HepG2 (cell line): ENCODE measurements around the gene CADPS. TPM values are rescaled to one million over a fixed set of nuclear protein-coding genes. Genes with fewer than 3 reads are reported as not detected.

Experiments used
- ATAC-seq: fragments of 200-7000 bp; cut with Tn5 transposase; 3 replicates; pipeline ENCODE4 v1.9.1; 2020; ENCODE audit warnings: mild to moderate bottlenecking, moderate library complexity
- BruUV-seq: library from RNA; stranded (reverse); fragments of 400-500 nt; replicated peaks from 2 replicates; lab custom pipeline; 2021; lab: Mats Ljungman, UMichigan
- CTCF ChIA-PET: fragments of 300-600 bp; formaldehyde crosslinking; extraction: SDS; loops from one replicate; lab custom pipeline; 2021; ENCODE audit warnings: low total read pairs, inconsistent platforms, low intra/inter-chr PET ratio; lab: Yijun Ruan, JAX
- POLR2A ChIA-PET: fragments of 350-600 bp; sonication (Branson Sonifier 250); formaldehyde crosslinking; loops from one replicate; lab custom pipeline; 2020; ENCODE audit warnings: antibody characterized with exemption, inconsistent platforms; lab: Yijun Ruan, JAX
- DNase-seq: peaks from one replicate; pipeline ENCODE4 v3.0.0-alpha.2; 2015; ENCODE audit warnings: low spot score
- FAIRE-seq: peaks from 3 replicates; lab custom pipeline; 2011; peaks lifted over from hg19 to GRCh38; lab: Jason Lieb, UNC
- H2AFZ ChIP-seq: one replicate; pipeline ENCODE4 v1.6.1; 2011; ENCODE audit warnings: low read length, inconsistent platforms
- H3K27ac ChIP-seq: fragments of 300-600 bp; 3 replicates; pipeline ENCODE4 v1.8.0; 2011; ENCODE audit warnings: mixed run types, mild to moderate bottlenecking, mixed read lengths, low read length, inconsistent platforms; ENCODE audit not compliant: insufficient read depth; ENCODE audit errors: extremely low read length
- H3K27me3 ChIP-seq, 2 experiments: fragments of 200-600 bp in 1 of 2; 2 replicates in 1 of 2; 3 replicates in 1 of 2; pipeline versions ENCODE4 v1.6.0 to v1.8.0; 2011; ENCODE audit warnings: low read length in 2 of 2, mild to moderate bottlenecking in 2 of 2, moderate library complexity in 2 of 2, inconsistent platforms in 1 of 2; ENCODE audit not compliant: insufficient read depth in 2 of 2, control insufficient read depth in 1 of 2
- H3K36me3 ChIP-seq, 2 experiments: fragments of 200-600 bp in 1 of 2; replicated peaks in 1 of 2; 2 replicates in 1 of 2; 3 replicates in 1 of 2; pipeline versions ENCODE4 v1.5.1 to v1.8.0; 2011; ENCODE audit warnings: low read length in 2 of 2, inconsistent platforms in 1 of 2; ENCODE audit not compliant: insufficient read depth in 2 of 2, control insufficient read depth in 1 of 2
- H3K4me1 ChIP-seq: 2 replicates; pipeline ENCODE4 v1.5.1; 2012; ENCODE audit warnings: low read length, inconsistent platforms; ENCODE audit not compliant: insufficient read depth
- H3K4me2 ChIP-seq: 2 replicates; pipeline ENCODE4 v1.6.0; 2011; ENCODE audit warnings: low read depth, low read length, inconsistent platforms
- H3K4me3 ChIP-seq, 3 experiments: fragments of 200-600 bp in 1 of 3; sonication (generic), shearing (Covaris generic) in 1 of 3; replicated peaks in 1 of 3; 2 replicates each; pipeline ENCODE4 v1.5.1; 2011 to 2016; ENCODE audit warnings: low read length in 3 of 3, inconsistent platforms in 2 of 3, low read depth in 2 of 3, mild to moderate bottlenecking in 2 of 3, control low read depth in 1 of 3, mixed read lengths in 1 of 3; ENCODE audit not compliant: insufficient read depth in 1 of 3
- H3K79me2 ChIP-seq: one replicate; pipeline ENCODE4 v1.6.1; 2011; ENCODE audit warnings: low read length, inconsistent platforms; ENCODE audit not compliant: insufficient read depth
- H3K9ac ChIP-seq: 2 replicates; pipeline ENCODE4 v1.6.0; 2011; ENCODE audit warnings: mild to moderate bottlenecking, low read depth, low read length, inconsistent platforms; ENCODE audit not compliant: insufficient read depth
- H3K9me3 ChIP-seq: 2 replicates; pipeline ENCODE4 v1.5.1; 2012; ENCODE audit warnings: mild to moderate bottlenecking, low read length
- H4K20me1 ChIP-seq: 2 replicates; pipeline ENCODE4 v1.6.0; 2011; ENCODE audit warnings: inconsistent platforms, mild to moderate bottlenecking, low read length, moderate library complexity; ENCODE audit not compliant: insufficient read depth
- AKNA ChIP-seq: sonication (generic); formaldehyde crosslinking; IDR thresholded peaks from 2 replicates; pipeline ENCODE4 v1.4.0; 2020; ENCODE audit warnings: missing genetic modification reagents, borderline replicate concordance
- WIZ ChIP-seq: sonication (generic); formaldehyde crosslinking; IDR thresholded peaks from 2 replicates; pipeline ENCODE4 v1.5.1; 2020; ENCODE audit warnings: mild to moderate bottlenecking, missing genetic modification reagents
- ZFP91 ChIP-seq: sonication (generic); formaldehyde crosslinking; IDR thresholded peaks from 2 replicates; pipeline ENCODE4 v1.9.0; 2022; ENCODE audit warnings: missing genetic modification reagents, mild to moderate bottlenecking, borderline replicate concordance
- ZNF207 ChIP-seq: fragments of 450-650 bp; IDR thresholded peaks from 2 replicates; pipeline ENCODE4 v1.6.1; 2016; ENCODE audit warnings: antibody characterized with exemption, borderline replicate concordance
- WGBS: methylation state at CpG from one replicate; pipeline ENCODE4 v1.1.6; 2017; ENCODE audit warnings: low lambda C conversion rate; 5-methylcytosine and 5-hydroxymethylcytosine counted together
- in situ Hi-C: cut with HindIII; loops from 2 replicates; pipeline ENCODE4 v1.10.0; 2017; ENCODE audit warnings: low pct_unique_long_range_greater_than_20kb; ENCODE audit not compliant: extremely low pct_ligation_motif_present
- intact Hi-C: fragments of 100-400 bp; cut with micrococcal nuclease; formaldehyde crosslinking; loops from one replicate; pipeline ENCODE4 v1.10.0; 2022; ENCODE audit not compliant: unreplicated experiment
- polyA plus RNA-seq, 8 experiments: library from polyadenylated mRNA; depleted of rRNA in 3 of 8; stranded (reverse) in 7 of 8; unstranded in 1 of 8; fragments of >200 nt; fragmentation: Illumina TruSeq in 4 of 8; extraction: Trizol in 4 of 8; gene quantifications; 2 replicates each; pipeline versions ENCODE4 v1.2.1 to v1.2.3, GENCODE V29; 2011 to 2016; ENCODE audit warnings: low read depth in 4 of 8, missing spikeins in 1 of 8, mixed read lengths in 1 of 8; ENCODE audit not compliant: insufficient read depth in 1 of 8
- total RNA-seq, 5 experiments: library from RNA; depleted of rRNA; stranded (reverse); fragments of >200 nt; fragmentation: Illumina TruSeq; extraction: Trizol; gene quantifications; 2 replicates each; pipeline ENCODE4 v1.2.3, GENCODE V29; 2016; ENCODE audit warnings: low read depth in 1 of 5
- TF ChIP-seq, protein P1 (sequence below): sonication (generic); formaldehyde crosslinking; IDR thresholded peaks from 2 replicates; pipeline ENCODE4 v1.4.0; 2020; ENCODE audit warnings: missing genetic modification reagents

Gene CADPS
- total and polyA plus RNA-seq, 2 of the 13 experiments (the other 11 are each of a cell fraction or from before 2014, with no cell fraction given), result not detected

- Histone ChIP-seq H3K9ac (no peak overlapping the region), H4K20me1 (no peaks in the 10 kb centered on the region), H3K36me3 (no peaks in the 10 kb centered on the region), H2AFZ (no peak overlapping the region), H3K9me3 (no peaks in the 10 kb centered on the region), H3K4me1 (no peaks in the 10 kb centered on the region), H3K27ac (no peak overlapping the region), H3K27me3 (no peaks in the 10 kb centered on the region; a peak in 1 of 5 replicates), H3K79me2 (no peaks in the 10 kb centered on the region), H3K4me3 (no peak overlapping the region), H3K4me2 (no peak overlapping the region)
- ATAC-seq, result no peak
- BruUV-seq, result no TSS peak
- DNase-seq, result no peak
- WGBS, result 18% methylated on average over 6 of the region's 6 CpGs
- ChIA-PET POLR2A (no interaction called here), CTCF (no interaction called here)
- intact Hi-C loops, result no loop called here
- TF ChIP-seq WIZ, result no peak
- no peak for TF ChIP-seq ZFP91 (CRISPR knock-in tag)
- no peak for TF ChIP-seq AKNA (CRISPR knock-in tag)
- TF ChIP-seq ZNF207, result no peak
- TF ChIP-seq, protein P1, sequence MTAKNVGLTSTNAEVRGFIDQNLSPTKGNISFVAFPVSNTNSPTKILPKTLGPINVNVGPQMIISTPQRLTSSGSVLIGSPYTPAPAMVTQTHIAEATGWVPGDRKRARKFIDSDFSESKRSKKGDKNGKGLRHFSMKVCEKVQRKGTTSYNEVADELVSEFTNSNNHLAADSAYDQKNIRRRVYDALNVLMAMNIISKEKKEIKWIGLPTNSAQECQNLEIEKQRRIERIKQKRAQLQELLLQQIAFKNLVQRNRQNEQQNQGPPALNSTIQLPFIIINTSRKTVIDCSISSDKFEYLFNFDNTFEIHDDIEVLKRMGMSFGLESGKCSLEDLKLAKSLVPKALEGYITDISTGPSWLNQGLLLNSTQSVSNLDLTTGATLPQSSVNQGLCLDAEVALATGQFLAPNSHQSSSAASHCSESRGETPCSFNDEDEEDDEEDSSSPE (CRISPR knock-in tag), result no peak
- in situ Hi-C loops, result no loop called here
- no peak for FAIRE-seq
These were observed 50.1 kb downstream of the CADPS start for GRCh38 chr3:62824965-62825592.
